PC-3 (cell line): ENCODE results near the gene MORN1. TPM values are rescaled to one million over a fixed set of nuclear protein-coding genes. Genes with fewer than 3 reads are reported as not detected.

Source experiments
- ATAC-seq: fragments of 200-7000 bp; cut with Tn5 transposase; 2 replicates; pipeline ENCODE4 v1.9.1; 2020; ENCODE audit warnings: mild to moderate bottlenecking, moderate library complexity
- BruUV-seq: library from RNA; stranded (reverse); fragments of 400-500 nt; replicated peaks from 2 replicates; lab custom pipeline; 2021; lab: Mats Ljungman, UMichigan
- CTCF ChIA-PET: fragments of 300-600 bp; sonication (Branson Sonifier 250); formaldehyde crosslinking; loops from one replicate; lab custom pipeline; 2022; ENCODE audit warnings: antibody characterized with exemption; lab: Charles Lee
- POLR2A ChIA-PET: fragments of 300-600 bp; sonication (Branson Sonifier 250); formaldehyde crosslinking; loops from one replicate; lab custom pipeline; 2022; ENCODE audit warnings: antibody characterized with exemption; ENCODE audit not compliant: unreplicated experiment; lab: Charles Lee
- DNase-seq: peaks from one replicate; pipeline ENCODE4 v3.0.0-alpha.2; 2015
- H2AFZ ChIP-seq: fragments of 300-600 bp; sonication (generic); 2 replicates; pipeline ENCODE4 v1.6.0; 2016; ENCODE audit warnings: antibody characterized with exemption, low read length
- H3F3A ChIP-seq: fragments of 300-600 bp; sonication (generic); one replicate; pipeline ENCODE4 v1.6.0; 2017; ENCODE audit warnings: antibody characterized with exemption, low read length, control low read depth, mild to moderate bottlenecking; ENCODE audit not compliant: unreplicated experiment
- H3K27ac ChIP-seq: fragments of 300-600 bp; sonication (generic); 2 replicates; pipeline ENCODE4 v1.5.1; 2016; ENCODE audit warnings: mild to moderate bottlenecking, low read length
- H3K27me3 ChIP-seq: fragments of 300-600 bp; sonication (generic); 2 replicates; pipeline ENCODE4 v1.6.1; 2016; ENCODE audit warnings: low read length, mixed read lengths
- H3K36me3 ChIP-seq: fragments of 300-600 bp; sonication (generic); 2 replicates; pipeline ENCODE4 v1.6.1; 2016; ENCODE audit warnings: low read depth, mixed run types, low read length, mixed read lengths
- H3K4me1 ChIP-seq: fragments of 300-600 bp; sonication (generic); 2 replicates; pipeline ENCODE4 v1.5.1; 2016; ENCODE audit warnings: low read length; ENCODE audit not compliant: insufficient read depth
- H3K4me2 ChIP-seq: fragments of 300-600 bp; sonication (generic); 2 replicates; pipeline ENCODE4 v1.6.0; 2016; ENCODE audit warnings: low read length
- H3K4me3 ChIP-seq: fragments of 300-600 bp; sonication (generic); 2 replicates; pipeline ENCODE4 v1.5.1; 2016; ENCODE audit warnings: mild to moderate bottlenecking, low read length, mixed read lengths
- H3K79me2 ChIP-seq: fragments of 300-600 bp; sonication (generic); 2 replicates; pipeline ENCODE4 v1.6.1; 2017; ENCODE audit warnings: low read length, mixed read lengths
- H3K9ac ChIP-seq: fragments of 300-600 bp; sonication (generic); 2 replicates; pipeline ENCODE4 v1.6.0; 2016; ENCODE audit warnings: mild to moderate bottlenecking, low read length
- H3K9me2 ChIP-seq: fragments of 300-600 bp; sonication (generic); replicated peaks from 2 replicates; pipeline ENCODE4 v1.6.1; 2016; ENCODE audit warnings: mixed run types, low read length, mixed read lengths
- H3K9me3 ChIP-seq: fragments of 300-600 bp; sonication (generic); 2 replicates; pipeline ENCODE4 v1.6.1; 2016; ENCODE audit warnings: low read length, mixed read lengths
- H4K20me1 ChIP-seq: fragments of 300-600 bp; sonication (generic); 2 replicates; pipeline ENCODE4 v1.6.1; 2016; ENCODE audit warnings: low read length, mixed read lengths
- CTCF ChIP-seq: fragments of 300-600 bp; sonication (generic); conservative IDR thresholded peaks from 2 replicates; pipeline ENCODE4 v1.5.1; 2017; ENCODE audit warnings: antibody characterized with exemption, low read depth, mild to moderate bottlenecking, low read length
- EZH2 ChIP-seq: fragments of 300-600 bp; sonication (generic); IDR thresholded peaks from one replicate; pipeline ENCODE4 v1.6.1; 2017; ENCODE audit warnings: antibody characterized with exemption, mild to moderate bottlenecking, low read length; ENCODE audit not compliant: unreplicated experiment
- EZH2phosphoT487 ChIP-seq: fragments of 300-600 bp; sonication (generic); IDR thresholded peaks from 2 replicates; pipeline ENCODE4 v1.6.1; 2018; ENCODE audit warnings: mild to moderate bottlenecking, antibody characterized with exemption, low read length, borderline replicate concordance
- intact Hi-C: fragments of 100-400 bp; cut with micrococcal nuclease; formaldehyde crosslinking; loops from 2 replicates; pipeline ENCODE4 v1.9.0; 2023
- total RNA-seq: library from RNA; depleted of rRNA; stranded (reverse); fragments of >200 nt; gene quantifications from 2 replicates; pipeline ENCODE4 v1.2.3, GENCODE V29; 2014

The MORN1 gene
- total RNA-seq, 1 experiment from 2014 or later, result 11.2 TPM

DNA sequence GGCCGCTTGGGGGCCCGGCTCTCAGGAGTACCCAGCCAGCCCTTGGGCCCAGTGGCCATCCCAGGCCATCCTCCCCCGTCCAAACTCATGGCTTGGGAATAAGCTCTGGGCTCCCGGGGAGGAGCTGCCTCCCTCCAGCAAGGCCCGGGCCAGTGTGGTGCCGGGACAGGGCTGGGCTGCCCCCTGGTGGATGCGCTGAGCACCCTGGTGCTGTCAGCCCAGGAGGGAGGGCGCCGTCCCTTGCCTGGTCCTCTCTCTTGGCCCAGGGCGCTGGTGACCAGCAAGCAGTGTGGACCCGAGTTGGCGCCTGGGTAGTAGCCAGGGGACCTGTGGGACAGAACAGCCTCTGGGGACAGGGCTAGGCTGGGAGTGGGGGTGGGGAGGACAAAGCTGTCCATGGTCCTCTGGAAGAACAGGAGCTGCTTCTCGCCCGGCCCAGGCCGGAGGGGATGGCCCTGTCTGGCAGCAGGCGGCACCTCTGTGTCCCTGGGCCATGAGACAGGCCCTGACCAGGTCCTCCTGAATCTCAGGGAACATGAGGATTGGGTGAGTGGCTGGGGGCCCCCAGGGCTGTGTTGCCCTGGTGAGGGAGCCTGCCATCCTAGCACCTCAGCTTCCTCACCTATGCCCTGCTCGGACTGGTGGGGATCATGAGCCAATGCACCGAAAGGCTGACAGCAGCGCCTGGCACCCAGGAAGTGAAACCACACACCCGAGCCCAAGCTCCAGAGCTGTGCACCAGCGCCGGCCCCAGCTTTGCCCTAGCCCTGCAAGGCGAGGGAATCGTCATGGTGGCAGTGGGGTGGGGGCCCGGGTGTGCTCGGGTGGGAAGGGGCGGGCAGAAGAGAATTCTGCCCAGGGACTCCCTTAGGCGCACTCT, 9.4 kb downstream of the MORN1 start:
- peak; percentile 97 for ATAC-seq
- H3K9ac ChIP-seq, result no peak overlapping the region

DNA sequence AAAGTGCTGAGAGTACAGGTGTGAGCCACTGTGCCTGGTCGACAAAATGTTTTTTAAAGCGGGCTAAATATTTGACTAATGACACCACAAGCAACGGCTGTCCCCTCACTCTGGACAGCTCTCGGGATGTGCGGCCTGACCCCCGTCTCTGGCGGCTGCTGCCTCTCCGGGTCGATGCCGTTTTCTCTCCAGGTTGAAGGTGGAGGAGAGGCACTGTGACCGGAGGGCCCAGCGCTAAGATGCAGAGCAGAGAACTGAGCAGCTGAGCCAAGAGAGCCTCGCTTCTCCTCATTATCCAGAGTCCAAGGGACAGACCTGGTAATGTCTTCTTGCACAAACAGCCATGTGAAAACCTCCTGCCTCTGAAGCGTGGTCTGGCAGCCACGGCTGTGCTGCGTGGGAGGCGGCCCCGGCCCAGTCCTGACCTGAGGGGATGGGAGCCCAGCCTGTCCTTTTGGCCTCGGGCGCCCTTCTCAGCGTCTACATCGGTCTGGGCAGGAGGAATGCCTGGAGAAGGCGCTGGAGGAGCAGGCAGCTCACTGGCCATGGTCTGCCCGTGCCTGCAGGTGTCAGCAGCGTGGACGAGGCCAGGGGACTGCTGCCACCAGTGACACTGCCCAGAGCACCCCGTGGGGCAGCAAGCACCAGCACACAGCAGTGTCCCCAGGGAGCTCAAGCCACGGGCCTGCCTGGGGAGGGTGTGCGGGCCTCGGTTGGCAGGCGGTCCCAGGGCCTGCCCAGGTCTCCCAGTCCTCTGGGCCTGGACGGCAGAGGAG, 10.3 kb downstream of the MORN1 start:
- Histone ChIP-seq H2AFZ (no peak overlapping the region), H3K4me3 (no peak overlapping the region), H3K27me3 (no peaks in the 10 kb centered on the region), H3F3A (no peaks in the 10 kb centered on the region), H3K4me1 (no peaks in the 10 kb centered on the region), H3K9ac (no peak overlapping the region), H3K4me2 (no peak overlapping the region), H3K27ac (no peak overlapping the region), H3K9me2 (no peaks in the 10 kb centered on the region), H3K36me3 (no peaks in the 10 kb centered on the region), H3K79me2 (no peaks in the 10 kb centered on the region), H4K20me1 (no peaks in the 10 kb centered on the region), H3K9me3 (no peaks in the 10 kb centered on the region)
- intact Hi-C loops, result loop anchor here (1.0 to 5.0 kb wide), 3 partner anchors 69 to 186 kb away; no protein-coding TSS in a partner anchor
- DNase-seq (no peak), ATAC-seq (no peak)
- no TSS peak for BruUV-seq
- TF ChIP-seq EZH2 (no peak), EZH2phosphoT487 (no peak), CTCF (no peak)
- POLR2A ChIA-PET, result no interaction called here
- CTCF ChIA-PET, result interaction anchor here (0.5 to 1.9 kb wide), 11 partner anchors 10 to 191 kb away, joined by 3 to 62 read pairs (median 5); partner anchors contain the start of genes FAAP20, MORN1 and RER1

More for the DNA sequence above, 9.4 kb downstream of the MORN1 start:
- Histone ChIP-seq H3K4me3 (no peak overlapping the region), H3K9me3 (no peaks in the 10 kb centered on the region), H3K9me2 (no peaks in the 10 kb centered on the region), H3K27me3 (no peaks in the 10 kb centered on the region), H3K4me2 (no peak overlapping the region), H3F3A (no peaks in the 10 kb centered on the region), H3K27ac (no peak overlapping the region), H2AFZ (peak overlapping the region; percentile 37; the same call in 1 of the 2 replicates), H3K4me1 (no peaks in the 10 kb centered on the region), H3K36me3 (no peaks in the 10 kb centered on the region), H4K20me1 (no peaks in the 10 kb centered on the region), H3K79me2 (no peaks in the 10 kb centered on the region)
- ChIA-PET POLR2A (interaction anchor here (0.9 to 1.0 kb wide), 3 partner anchors 9 to 187 kb away, joined by 3 to 25 read pairs (median 4); partner anchors contain the start of genes FAAP20, MORN1 and RER1), CTCF (interaction anchor here (0.5 to 1.9 kb wide), 14 partner anchors 9 to 204 kb away, joined by 3 to 62 read pairs (median 4); partner anchors contain the start of genes FAAP20, MORN1 and RER1)
- intact Hi-C loops, result loop anchor here (1.0 to 5.0 kb wide), 3 partner anchors 70 to 187 kb away; no protein-coding TSS in a partner anchor
- no TSS peak for BruUV-seq
- DNase-seq, result peak; percentile 91
- TF ChIP-seq EZH2phosphoT487 (no peak), EZH2 (no peak), CTCF (peak; percentile 99)
